HG03108 (cell line): ENCODE data around the gene CCR5.
"Not testable (repeated sequence)": the region's sequence is repeated elsewhere in the genome, so short reads cannot be mapped to it uniquely, and the experiment has no call there.

Experiments used
- ATAC-seq: cut with Tn5 transposase; IDR thresholded peaks from one replicate; pipeline ENCODE4 v1.9.1; 2021; ENCODE audit warnings: moderate library complexity; ENCODE audit not compliant: unreplicated experiment

The CCR5 gene

DNA sequence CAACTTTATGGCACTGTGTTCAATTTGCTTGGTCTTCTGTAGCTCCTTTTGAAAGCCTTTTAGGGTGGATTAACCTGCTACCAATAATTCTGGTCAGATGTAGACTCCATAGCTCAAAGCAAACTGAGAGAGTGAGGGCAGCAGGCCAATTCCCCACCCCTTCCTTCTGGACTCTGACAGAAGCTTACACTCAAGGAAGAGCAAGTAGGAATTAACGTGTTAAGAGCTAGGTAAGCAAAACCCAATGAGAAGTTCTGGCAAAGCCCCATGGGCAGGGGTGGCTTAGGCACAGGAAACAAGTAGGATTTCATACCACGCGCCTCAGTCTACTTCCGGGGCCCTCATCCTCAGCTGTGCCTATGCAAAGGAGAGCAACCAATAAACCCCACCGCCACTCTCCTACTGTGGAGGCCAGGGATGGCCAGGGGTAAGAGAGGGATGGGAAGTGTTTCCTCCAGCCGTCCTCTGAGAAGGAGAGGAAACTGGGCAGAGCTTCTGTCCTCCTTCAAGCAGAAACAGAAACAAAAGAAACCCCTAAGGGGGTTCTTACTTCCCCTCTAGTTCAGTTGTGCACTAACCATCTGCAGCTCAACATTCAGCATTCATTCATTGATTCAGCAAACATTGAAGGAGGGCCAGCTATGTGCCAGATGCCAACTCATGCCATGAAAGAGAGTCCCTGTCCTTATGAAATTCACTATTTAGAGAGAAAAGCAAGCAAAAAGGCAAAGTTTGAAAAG is 12.6 kb downstream of the CCR5 start:
- no peak for ATAC-seq

DNA sequence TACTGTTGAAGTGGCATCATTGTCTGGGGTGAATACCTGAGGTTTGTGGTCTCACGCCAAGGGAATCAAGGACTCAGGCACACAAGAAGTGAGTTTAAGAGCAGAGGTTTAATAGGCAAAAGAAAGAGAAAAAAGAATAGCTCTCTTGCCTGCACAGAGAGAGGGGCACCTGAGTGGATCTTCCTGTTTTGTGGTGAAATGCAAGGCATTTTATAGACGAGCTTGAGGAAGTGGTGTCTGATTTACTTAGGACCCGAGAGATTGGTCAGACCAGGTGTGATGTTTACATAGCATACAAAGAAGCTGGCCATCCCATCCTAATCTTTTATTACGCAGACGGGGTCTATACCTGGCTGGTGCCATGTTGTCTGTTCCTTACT is 13.2 kb downstream of the CCR5 start:
- ATAC-seq: no peak

DNA sequence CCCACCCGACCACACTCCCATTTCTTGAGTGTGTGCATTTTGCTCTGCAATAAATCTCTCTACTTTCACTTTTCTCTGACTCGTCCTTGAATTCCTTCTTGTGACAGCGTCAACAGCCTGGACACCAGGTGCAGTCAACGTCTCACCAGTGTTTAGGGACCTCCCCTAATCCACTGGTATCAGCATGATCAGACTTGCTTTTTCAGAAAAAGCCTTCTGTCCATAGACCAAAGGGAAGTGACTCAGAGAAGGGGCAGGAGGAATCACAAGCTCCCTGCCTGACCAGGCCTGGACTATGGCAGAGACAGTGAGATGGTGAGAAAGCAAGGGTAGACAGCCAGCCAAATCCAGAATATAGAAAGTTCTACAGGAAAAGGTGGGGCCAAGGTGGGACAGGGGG is 15.5 kb downstream of the CCR5 start:
- ATAC-seq: no peak

DNA sequence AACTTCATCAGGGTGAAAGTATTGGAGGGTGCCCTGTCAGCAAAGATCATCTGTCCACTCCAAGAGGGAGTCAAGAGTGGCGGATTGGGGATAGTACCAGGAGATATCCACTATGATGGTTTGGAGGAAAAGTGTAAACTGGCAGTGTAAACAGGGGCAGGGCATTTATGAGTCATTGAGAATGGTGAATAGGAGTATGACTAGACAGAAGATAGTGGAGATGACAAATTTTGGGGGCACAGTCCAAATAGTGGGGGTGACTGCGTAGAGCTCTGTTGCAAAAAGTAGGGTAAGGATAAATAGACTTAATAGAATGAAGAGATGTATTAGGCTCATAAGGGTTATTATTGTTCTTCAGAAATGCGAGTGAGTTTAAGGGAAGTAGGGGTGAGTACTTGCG is 18.1 kb downstream of the CCR5 start:
- ATAC-seq: not testable (repeated sequence)

DNA sequence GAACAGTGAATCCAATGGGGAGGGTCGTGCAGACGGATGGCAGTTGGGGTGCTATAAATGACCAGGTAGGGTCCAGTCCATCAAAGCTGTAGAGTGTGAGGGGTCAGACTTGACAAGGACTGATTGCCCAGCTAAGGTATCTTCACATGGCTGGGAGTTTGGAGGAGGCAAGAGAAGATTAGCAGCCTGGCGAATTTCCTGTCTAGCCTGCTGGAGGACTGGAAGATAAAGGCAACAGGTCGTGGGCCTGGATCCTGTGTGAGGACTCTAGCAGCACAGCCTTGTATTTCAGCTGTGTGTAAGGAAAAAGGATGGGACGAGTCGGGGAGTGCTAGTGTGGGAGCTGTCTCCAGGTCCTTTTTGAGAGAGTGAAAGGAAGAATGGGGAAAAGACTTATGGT is 18.6 kb downstream of the CCR5 start:
- ATAC-seq: no peak

DNA sequence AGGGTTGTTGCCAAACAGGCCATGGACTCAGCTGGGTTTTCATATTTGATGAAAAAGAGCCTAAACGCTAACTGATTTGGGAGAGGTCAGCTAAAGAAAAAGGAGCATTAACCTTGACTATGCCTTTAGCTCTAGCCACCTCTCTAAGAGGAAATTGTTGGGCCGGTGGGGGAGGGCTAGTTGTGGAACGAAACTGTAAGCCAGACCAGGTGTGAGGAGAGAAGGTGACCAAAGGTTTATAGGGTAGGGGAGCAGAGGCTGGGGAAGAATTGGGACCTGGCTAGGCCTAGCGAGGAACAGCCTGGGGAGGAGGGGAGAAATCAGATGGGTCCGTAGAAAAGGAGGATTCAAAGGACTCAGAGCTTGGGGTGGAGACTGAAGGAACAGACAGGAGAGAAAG is 20.8 kb downstream of the CCR5 start:
- not testable (repeated sequence) for ATAC-seq

DNA sequence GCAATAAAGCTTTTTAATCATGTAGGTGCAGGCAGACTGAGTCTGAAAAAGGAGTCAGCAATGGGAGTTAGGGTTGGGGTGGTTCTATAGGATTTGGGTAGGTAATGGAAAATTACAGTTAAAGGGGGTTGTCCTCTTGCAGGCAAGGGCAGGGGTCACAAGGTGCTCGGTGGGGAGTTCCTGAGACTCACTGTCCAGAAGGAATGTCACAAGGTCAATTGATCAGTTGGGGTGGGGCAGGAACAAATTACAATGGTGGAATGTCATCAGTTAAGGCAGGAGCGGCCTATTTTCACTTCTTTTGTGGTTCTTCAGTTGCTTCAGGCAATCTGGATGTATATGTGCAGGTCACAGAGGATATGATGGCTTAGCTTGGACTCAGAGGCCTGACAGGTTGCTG is 22.3 kb downstream of the CCR5 start:
- ATAC-seq: no peak

DNA sequence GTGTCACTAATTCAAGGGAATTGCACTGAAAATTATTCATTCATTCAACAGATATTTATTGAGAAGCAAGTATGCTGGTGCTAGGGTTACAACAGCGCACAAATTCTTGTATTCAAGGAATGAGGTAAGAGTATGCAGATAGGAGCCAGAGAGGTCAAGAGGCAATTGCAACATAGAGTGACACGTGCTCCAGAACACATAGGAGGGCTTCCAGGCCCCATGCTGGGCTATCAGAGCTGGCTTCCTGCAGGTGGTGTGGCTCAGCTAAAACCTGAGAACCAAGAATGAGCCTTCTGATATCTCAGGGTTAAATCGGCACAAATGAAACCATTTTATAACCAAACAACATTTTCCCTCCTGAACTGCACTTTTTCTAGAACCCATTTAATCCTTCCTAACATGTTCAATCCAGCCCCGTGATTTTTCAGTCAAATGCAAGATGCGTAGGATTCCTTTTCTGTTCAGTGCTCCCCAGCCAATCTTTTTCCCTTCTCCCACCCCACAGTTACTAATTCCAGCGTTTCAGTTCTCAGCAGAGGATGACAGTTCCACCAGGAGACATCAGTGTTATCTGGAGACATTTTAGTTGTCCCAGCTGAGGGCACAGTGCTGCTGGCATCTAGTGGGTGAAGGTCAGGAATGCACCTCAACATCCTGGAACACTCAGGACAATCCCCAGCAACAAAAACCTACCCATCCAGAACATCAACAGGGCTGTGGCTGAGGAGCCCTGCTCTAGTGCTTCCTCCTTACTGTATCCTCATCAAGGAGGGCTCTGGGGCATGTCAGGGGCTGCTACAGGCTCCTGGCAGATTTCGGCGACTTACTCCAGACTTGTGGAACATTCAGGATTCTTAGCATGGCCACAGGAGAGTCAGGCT is 23.0 kb downstream of the CCR5 start:
- ATAC-seq: no peak

DNA sequence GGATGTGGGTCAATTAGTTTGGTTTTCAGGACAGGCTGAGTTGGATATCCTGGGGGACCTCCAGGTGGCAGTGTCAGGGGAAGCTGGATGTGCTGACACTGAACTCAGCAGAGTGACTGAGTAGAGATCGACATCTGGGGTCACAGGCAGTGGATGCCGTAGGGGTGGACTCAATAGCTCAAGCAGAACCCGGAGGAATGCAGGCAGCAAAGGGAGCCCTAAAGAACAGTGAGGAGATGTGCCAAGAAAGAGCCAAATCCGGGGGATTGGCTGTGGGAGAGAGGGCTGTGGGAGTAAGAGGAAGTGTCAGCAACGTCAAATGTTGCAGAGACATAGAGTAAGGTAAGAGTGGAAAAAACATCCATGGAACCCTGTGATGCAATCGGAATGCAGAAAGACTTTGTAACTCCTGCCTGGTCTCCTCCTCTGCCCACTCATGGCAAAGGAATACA is 24.5 kb downstream of the CCR5 start:
- ATAC-seq: no peak

DNA sequence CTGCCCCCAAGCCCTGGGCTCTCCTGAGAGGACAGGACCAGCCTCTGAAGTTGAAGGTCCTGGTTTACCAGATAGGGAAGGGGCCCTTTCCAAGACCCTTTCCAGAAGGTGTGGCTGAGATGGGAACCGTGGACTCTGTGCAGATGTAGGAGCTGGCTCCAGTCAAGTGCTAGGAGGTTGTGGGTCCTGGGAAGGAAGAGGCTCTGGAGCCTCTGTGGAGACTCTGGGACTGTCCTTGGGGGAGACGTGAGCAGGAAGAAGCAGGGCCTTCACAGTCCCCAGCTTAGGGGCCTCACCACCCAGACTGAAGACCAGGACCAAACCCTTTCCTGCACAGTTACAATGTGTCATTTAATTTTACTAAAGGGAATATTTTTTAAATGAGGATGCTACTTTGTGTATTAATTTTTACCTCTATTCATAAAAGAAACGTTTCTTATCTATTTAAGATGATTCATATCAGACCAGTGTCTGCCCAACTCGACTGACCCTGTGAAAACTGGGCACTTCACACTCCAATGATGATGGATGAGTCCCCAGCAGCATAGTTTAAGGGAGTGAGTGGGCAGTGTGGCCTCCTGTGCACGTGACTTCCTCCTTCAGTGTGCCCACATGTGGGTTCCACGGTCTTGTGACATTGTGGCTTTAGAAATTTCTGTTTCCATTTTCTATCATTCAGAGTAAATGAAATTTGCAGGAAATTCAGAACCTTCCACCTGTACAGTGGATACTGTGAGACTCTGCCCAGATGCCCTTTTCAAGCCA is 25.2 kb downstream of the CCR5 start:
- ATAC-seq: no peak

DNA sequence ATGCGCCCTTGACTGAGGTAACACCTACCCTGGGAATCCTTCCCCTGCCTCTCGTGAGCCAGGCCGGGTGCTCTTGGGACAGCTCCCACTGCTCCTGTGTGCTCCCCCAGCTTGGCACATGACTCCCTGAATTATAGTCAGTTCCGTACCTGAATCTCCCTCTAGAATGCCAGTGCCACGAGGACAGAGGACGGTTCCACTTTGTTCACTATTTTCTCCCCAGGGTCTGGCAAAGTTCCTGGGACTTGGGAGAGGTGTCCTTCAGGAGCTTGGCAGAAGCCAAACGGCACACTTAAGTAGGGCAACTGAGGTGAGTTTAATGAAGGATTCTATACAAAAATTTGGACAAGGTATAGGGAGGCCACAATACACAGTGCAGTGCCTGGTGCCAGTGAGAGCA is 26.4 kb downstream of the CCR5 start:
- ATAC-seq: no peak

DNA sequence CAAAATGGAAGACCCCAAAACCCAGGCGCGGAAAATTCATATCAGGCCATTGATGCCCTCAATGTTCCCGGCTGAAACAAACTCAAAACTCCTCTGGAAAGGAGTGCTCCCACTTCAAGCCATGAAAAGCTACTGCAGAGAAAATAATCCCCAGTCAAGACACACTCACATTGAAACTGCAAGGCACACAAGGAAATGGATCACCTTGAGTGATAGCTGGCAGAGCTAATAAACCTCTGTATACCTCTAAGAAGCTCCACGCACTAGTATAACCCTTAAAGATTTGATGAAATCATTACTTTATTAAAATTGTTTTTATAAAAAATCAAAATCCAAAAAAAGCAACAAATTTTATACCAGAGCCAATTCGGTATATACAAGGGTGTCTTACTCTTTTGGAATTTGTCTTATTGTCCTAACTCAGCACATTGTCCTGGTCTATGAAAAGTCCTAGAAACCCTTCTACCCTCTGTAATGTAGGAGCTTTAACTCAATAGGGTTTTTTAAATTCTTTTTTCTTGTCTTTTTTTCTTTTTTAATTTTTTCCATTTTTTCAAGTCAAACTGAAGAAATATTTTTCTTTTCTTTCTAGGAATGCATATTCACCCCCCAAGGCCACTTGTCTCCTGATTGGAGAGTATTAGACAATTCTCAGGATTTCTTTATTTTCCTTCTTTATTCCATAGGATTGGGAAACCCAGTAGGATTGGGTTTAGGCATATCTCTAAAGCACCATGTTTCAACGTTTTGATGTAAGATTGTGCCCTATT is 27.6 kb downstream of the CCR5 start:
- no peak for ATAC-seq

DNA sequence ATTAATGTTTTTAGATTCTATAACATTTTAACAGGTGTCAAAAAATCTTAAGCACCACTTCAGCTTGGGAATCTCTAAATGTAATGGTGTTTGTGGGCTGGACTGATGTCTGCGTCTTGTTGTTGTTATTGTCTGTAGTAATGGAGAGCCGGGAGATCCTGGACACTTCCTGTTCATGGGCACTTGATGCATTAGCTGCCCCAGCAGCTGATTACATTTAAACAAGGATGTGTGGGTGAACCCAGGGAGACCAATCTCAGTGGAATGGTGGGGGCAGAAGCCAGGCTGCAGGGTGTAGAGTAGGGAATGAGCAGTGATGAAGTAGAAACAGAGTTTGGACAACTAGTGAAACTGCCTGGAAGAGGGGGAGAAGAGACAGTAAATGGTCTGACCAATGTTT is 28.4 kb downstream of the CCR5 start:
- ATAC-seq: no peak

DNA sequence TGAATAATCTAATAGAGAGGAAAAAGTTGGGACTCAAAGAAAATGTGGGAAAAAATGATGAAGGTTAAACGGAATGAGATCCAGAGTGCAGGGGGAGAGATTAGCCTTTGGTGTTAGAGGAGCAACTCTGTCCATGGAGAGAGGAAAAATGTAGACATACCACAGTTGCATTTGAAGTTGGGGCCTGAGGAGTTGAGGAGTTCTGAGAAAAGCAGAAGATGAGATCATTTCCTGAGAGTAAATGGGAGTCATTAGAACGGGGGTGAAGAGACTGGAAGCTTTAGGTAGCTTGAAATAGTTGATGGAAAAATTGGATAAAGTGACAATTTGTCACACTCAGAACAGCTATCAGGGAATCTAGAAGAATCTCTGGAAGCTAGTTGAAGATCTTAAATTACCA is 28.8 kb downstream of the CCR5 start:
- no peak for ATAC-seq

DNA sequence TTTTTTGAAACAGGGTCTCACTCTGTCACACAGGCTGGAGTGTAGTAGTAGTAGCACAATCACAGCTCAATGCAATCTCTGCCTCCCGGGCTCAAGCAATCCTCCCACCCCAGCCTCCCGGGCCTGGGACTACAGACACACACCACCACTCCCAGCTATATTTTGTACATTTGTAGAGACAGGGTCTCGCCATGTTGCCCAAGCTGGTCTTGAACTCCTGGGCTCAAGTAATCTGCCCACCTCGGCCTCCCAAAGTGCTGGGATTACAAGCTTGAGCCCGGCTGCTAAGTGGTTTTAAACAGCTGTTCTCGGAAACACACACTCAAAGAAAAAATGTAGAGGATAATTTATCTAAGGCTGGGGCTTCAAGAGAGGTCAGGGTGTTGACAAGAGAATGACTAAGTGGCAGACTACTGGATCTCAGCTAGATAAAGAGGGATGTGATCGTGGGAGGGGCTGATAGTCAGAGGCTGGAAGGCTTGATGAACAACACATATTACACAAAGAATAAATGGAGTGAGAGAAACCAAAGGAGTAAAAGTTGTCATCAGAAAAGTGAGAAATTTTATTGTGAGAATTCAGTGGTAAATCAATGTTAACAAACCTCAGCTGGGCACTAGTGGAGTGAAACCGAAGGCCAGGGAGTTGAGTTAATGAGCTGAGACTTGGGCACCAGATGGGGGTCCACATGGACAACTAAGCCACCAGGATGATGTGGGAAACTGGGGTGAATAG is 29.4 kb downstream of the CCR5 start:
- ATAC-seq: no peak

DNA sequence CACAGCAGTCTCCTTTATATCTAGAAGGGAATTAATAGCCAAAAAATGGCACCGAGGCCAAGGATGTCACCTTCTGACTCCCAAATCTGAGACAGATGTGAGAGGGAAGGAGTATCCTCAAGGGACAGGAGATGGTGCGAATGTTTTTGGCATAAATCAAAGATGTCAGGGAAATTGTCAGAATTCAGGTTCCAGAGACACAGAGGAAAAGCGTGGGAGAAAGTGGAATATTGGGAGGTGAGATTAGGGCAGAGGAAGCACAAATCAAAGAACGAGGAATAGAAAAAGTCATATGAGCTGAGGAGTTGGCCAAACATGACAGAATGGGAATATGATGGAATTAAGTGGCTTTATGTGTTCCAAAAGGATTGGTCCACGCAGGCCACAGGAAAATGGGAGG is 30.1 kb downstream of the CCR5 start:
- ATAC-seq: no peak

DNA sequence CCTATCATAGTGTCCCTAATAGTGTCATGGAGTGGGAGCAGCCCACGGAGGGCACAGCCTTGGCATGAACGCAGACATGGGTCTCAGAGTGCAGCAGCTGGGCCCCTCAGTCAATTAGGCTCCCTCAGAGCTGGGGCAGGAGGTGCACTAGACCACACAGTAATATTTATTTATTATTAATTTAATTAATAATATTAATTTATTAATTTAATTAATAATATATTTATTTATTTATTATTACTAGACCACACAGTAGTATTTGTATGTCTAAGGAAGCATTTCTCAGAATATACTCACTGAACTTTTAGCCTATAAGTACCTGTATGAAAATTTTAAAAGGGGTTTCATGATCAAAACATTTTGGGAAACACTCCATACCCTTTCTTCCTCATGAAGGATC is 30.8 kb downstream of the CCR5 start:
- no peak for ATAC-seq

DNA sequence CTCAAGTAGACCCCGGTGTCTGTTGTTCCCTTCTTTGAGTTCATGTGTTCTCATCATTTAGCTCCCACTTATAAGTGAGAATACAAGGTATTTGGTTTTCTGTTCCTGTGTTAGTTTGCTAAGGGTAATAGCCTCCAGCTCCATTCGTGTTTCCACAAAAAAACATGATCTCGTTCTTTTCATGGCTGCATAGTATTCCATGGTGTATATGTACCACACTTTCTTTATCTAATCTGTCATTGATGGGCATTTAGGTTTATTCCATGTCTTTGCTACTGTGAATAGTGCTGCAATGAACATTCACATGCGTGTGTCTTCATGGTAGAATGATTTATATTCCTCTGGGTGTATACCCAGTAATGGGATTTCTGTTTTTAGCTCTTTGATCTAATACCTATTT is 32.2 kb downstream of the CCR5 start:
- ATAC-seq: not testable (repeated sequence)

DNA sequence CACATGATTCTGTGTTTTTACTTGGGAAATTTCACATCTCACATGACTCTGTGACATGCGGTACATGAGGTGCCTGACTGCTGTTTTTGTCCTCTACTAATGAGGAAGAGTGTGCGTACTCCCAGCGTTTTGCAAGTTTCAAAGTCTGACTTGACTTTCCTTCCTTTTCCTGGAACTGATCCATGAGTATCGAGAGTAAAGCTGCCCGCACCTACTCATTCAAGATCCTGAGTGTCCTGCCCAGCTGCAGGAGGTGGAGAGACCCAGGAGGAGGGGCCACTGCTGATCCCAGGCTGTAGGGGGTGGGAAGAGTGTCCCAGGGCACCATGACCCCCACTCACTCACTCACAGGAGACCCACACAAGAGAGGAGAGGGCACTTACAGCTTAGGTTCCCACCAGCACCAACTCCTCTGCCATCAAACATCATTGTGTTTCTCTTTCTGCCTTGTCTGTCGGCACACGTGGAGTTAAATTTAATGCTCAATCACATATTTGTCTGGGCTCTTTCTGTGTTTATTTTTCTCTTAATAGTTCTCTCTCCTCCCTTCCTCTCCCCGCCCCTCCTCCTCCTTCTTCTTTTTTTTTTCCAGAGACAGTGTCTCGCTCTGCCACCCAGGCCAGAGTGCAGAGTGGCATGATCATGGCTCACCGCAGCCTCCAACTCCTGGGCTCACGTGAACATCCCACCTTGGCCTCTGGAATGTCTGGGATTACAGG is 34.7 kb downstream of the CCR5 start:
- ATAC-seq: no peak

DNA sequence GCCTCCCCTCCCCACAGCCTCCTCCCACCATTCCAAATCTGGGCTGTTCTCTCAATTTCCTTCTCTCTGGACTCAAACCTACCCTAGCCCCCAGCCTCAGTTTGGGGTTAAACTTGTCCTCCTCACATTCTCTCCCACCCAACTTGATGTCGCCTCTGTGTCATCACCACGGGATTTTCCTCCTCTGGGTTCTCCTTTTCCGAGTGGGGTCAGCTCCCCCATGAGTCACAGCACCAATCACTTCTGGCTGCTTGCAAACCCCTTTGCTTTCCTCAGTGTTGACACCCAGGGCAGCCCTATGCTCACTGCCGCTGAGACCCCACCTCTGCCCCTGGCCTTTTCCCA is 35.7 kb downstream of the CCR5 start:
- no peak for ATAC-seq
